GM12878 (cell line): Measurements from ENCODE around the gene SLC47A2. TPM values are rescaled to one million over a fixed set of nuclear protein-coding genes. Genes with fewer than 3 reads are reported as not detected.

Source experiments
- ATAC-seq: fragments of 200-7000 bp; cut with Tn5 transposase; 3 replicates; pipeline ENCODE4 v1.9.1; 2020; ENCODE audit warnings: mild to moderate bottlenecking, moderate library complexity
- Bru-seq: library from RNA; stranded (reverse); fragments of 400-500 nt; gene quantifications from one replicate; lab custom pipeline; 2021; lab: Mats Ljungman, UMichigan
- BruChase-seq, 2 experiments: library from RNA; stranded (reverse); fragments of 400-500 nt; gene quantifications; one replicate each; lab custom pipeline; 2021; lab: Mats Ljungman, UMichigan
- BruUV-seq: library from RNA; stranded (reverse); fragments of 400-500 nt; replicated peaks from 2 replicates; lab custom pipeline; 2021; lab: Mats Ljungman, UMichigan
- CTCF ChIA-PET: fragments of 300-600 bp; sonication (Branson Sonifier 250); formaldehyde crosslinking; extraction: SDS; loops from one replicate; lab custom pipeline; 2021; ENCODE audit warnings: inconsistent platforms; lab: Yijun Ruan, JAX
- POLR2A ChIA-PET: fragments of 350-600 bp; formaldehyde crosslinking; extraction: SDS; loops from one replicate; lab custom pipeline; 2021; ENCODE audit warnings: inconsistent platforms; lab: Charles Lee
- RAD21 ChIA-PET: fragments of 300-600 bp; sonication (Branson Sonifier 250); formaldehyde crosslinking; loops from one replicate; lab custom pipeline; 2023; ENCODE audit warnings: antibody characterized with exemption; ENCODE audit not compliant: unreplicated experiment; lab: Charles Lee
- SMC1A ChIA-PET: fragments of 300-600 bp; sonication (Branson Sonifier 250); formaldehyde crosslinking; loops from one replicate; lab custom pipeline; 2023; ENCODE audit not compliant: unreplicated experiment, uncharacterized antibody; lab: Charles Lee
- DNase-seq: peaks from one replicate; pipeline ENCODE4 v3.0.0-alpha.2; 2011; ENCODE audit warnings: low read depth, low spot score
- FAIRE-seq: peaks from 3 replicates; lab custom pipeline; 2011; peaks lifted over from hg19 to GRCh38; lab: Jason Lieb, UNC
- H2AFZ ChIP-seq: 2 replicates; pipeline ENCODE4 v1.6.0; 2011; ENCODE audit warnings: low read depth, low read length, control low read depth; ENCODE audit not compliant: control insufficient read depth
- H3K27ac ChIP-seq: 2 replicates; pipeline ENCODE4 v1.5.1; 2011; ENCODE audit warnings: control low read depth; ENCODE audit not compliant: control insufficient read depth, insufficient read depth
- H3K27me3 ChIP-seq, 2 experiments: replicated peaks in 1 of 2; 2 replicates each; pipeline versions ENCODE4 v1.6.0 to v1.6.1; 2011; ENCODE audit warnings: low read length in 1 of 2; ENCODE audit not compliant: control insufficient read depth in 2 of 2, insufficient read depth in 2 of 2
- H3K36me3 ChIP-seq, 2 experiments: 2 replicates each; pipeline ENCODE4 v1.5.1; 2011; ENCODE audit warnings: low read length in 1 of 2; ENCODE audit not compliant: control insufficient read depth in 2 of 2, insufficient read depth in 2 of 2
- H3K4me1 ChIP-seq: 2 replicates; pipeline ENCODE4 v1.6.1; 2011; ENCODE audit warnings: mild to moderate bottlenecking, low read length, moderate library complexity, mixed read lengths; ENCODE audit not compliant: control insufficient read depth, insufficient read depth
- H3K4me2 ChIP-seq: 2 replicates; pipeline ENCODE4 v1.6.0; 2011; ENCODE audit warnings: control low read depth; ENCODE audit not compliant: control insufficient read depth, insufficient read depth
- H3K4me3 ChIP-seq: fragments of 200-600 bp; sonication (generic); 2 replicates; pipeline ENCODE4 v1.5.1; 2016
- H3K79me2 ChIP-seq: 2 replicates; pipeline ENCODE4 v1.6.0; 2011; ENCODE audit warnings: low read length; ENCODE audit not compliant: control insufficient read depth, insufficient read depth
- H3K9ac ChIP-seq: 2 replicates; pipeline ENCODE4 v1.8.0; 2011; ENCODE audit warnings: low read length, control low read depth, mixed read lengths; ENCODE audit not compliant: control insufficient read depth, insufficient read depth
- H3K9me3 ChIP-seq: replicated peaks from 3 replicates; pipeline ENCODE4 v1.5.1; 2011; ENCODE audit warnings: mild to moderate bottlenecking, low read length; ENCODE audit not compliant: control insufficient read depth, insufficient read depth
- H4K20me1 ChIP-seq: 2 replicates; pipeline ENCODE4 v1.6.0; 2011; ENCODE audit not compliant: control insufficient read depth, insufficient read depth
- BCL11A ChIP-seq: IDR thresholded peaks from 2 replicates; pipeline ENCODE4 v1.6.1; 2011; ENCODE audit warnings: low read depth, low read length
- CBFB ChIP-seq: IDR thresholded peaks from 2 replicates; pipeline ENCODE4 v1.6.1; 2016; ENCODE audit warnings: antibody characterized with exemption, low read depth
- CHD1 ChIP-seq: IDR thresholded peaks from 2 replicates; pipeline ENCODE4 v1.6.1; 2012; ENCODE audit warnings: low read depth, low read length, improper control_type of control experiment
- MYC ChIP-seq: IDR thresholded peaks from 2 replicates; pipeline ENCODE4 v1.6.1; 2011; ENCODE audit warnings: mild to moderate bottlenecking, low read length, moderate library complexity, inconsistent platforms; ENCODE audit not compliant: insufficient read depth, insufficient replicate concordance, insufficient read length, severe bottlenecking
- NBN ChIP-seq: fragments of 450-650 bp; IDR thresholded peaks from 2 replicates; pipeline ENCODE4 v1.6.1; 2016
- PAX5 ChIP-seq: IDR thresholded peaks from 2 replicates; pipeline ENCODE4 v1.6.1; 2011; ENCODE audit warnings: low read depth, low read length, borderline replicate concordance
- POU2F2 ChIP-seq: IDR thresholded peaks from 3 replicates; pipeline ENCODE4 v1.6.1; 2011; ENCODE audit warnings: low read depth, mild to moderate bottlenecking, low read length, borderline replicate concordance
- SMARCA5 ChIP-seq: fragments of 450-650 bp; IDR thresholded peaks from 2 replicates; pipeline ENCODE4 v1.6.1; 2017; ENCODE audit warnings: mild to moderate bottlenecking
- ZBTB40 ChIP-seq: fragments of 450-650 bp; IDR thresholded peaks from 2 replicates; pipeline ENCODE4 v1.6.1; 2016; ENCODE audit warnings: mild to moderate bottlenecking, moderate library complexity, borderline replicate concordance
- ZNF687 ChIP-seq: fragments of 450-650 bp; IDR thresholded peaks from 2 replicates; pipeline ENCODE4 v1.6.1; 2017; ENCODE audit warnings: mild to moderate bottlenecking, moderate library complexity
- WGBS: methylation state at CpG from one replicate; pipeline ENCODE4 v1.1.6; 2016; ENCODE audit warnings: low lambda C conversion rate; ENCODE audit not compliant: insufficient replicate concordance, insufficient coverage; ENCODE audit errors: missing lambda C conversion rate; 5-methylcytosine and 5-hydroxymethylcytosine counted together
- in situ Hi-C: fragments of 300-500 bp; cut with MboI; formaldehyde crosslinking; loops from 9 replicates; pipeline ENCODE4 v1.14.3; 2018; ENCODE audit warnings: mixed read lengths
- intact Hi-C: fragments of 100-400 bp; cut with micrococcal nuclease; formaldehyde crosslinking; loops from one replicate; pipeline ENCODE4 v1.14.2; 2022; ENCODE audit not compliant: unreplicated experiment
- long read RNA-seq, 2 experiments: library from polyadenylated mRNA; unstranded; transcript quantifications; one replicate each; pipeline ENCODE4 v2.0.0, GENCODE V29; 2019 to 2020
- polyA minus RNA-seq, 3 experiments: library from RNA; depleted of rRNA, polyadenylated mRNA; stranded (reverse); fragments of >200 nt; gene quantifications; 2 replicates each; pipeline ENCODE4 v1.2.3, GENCODE V29; 2011
- polyA plus RNA-seq, 11 experiments: library from polyadenylated mRNA; depleted of rRNA in 4 of 11; unstranded in 6 of 11; stranded (reverse) in 5 of 11; fragments of >200 nt; fragmentation: Nextera tagmentation in 4 of 11; fragmentation: Illumina TruSeq in 1 of 11; extraction: Ambion mirVana in 4 of 11; extraction: Trizol in 1 of 11; gene quantifications; 1 replicate in 1 of 11; 2 replicates in 10 of 11; pipeline versions ENCODE4 v1.2.1 to v1.2.3, GENCODE V29; 2011 to 2016; ENCODE audit warnings: inconsistent platforms in 2 of 11, missing spikeins in 2 of 11, low read depth in 1 of 11
- total RNA-seq, 4 experiments: library from RNA; depleted of rRNA in 3 of 4; stranded (reverse); fragments of >200 nt in 3 of 4; fragmentation: Illumina TruSeq in 1 of 4; extraction: Trizol in 1 of 4; gene quantifications; 2 replicates each; pipeline versions ENCODE4 v1.2.1 to v1.2.3, GENCODE V29; 2013 to 2021

Gene SLC47A2
- total RNA-seq (2013; cell fraction: nucleolus; rRNA removed) = not detected in 2 replicates
- not detected in 2 replicates for total RNA-seq (2014; rRNA removed)
- not detected in 2 replicates for total RNA-seq (2014; rRNA removed; fragmentation: Illumina TruSeq; extraction: Trizol)
- total RNA-seq (2021) = not detected in 2 replicates
- polyA plus RNA-seq (2011; ENCODE audit: low read depth) = not detected
- not detected in 2 replicates for polyA plus RNA-seq (2011; rRNA removed)
- polyA plus RNA-seq (2011; cell fraction: cytosol; rRNA removed) = 0.03 TPM in 1 of 2 replicates, not detected in the other
- 0.06 TPM in 1 of 2 replicates, not detected in the other for polyA plus RNA-seq (2011; cell fraction: nucleus; rRNA removed)
- polyA plus RNA-seq (2012) = not detected in 2 replicates
- polyA plus RNA-seq (2014; fragmentation: Illumina TruSeq; extraction: Trizol) = not detected in 2 replicates
- polyA plus RNA-seq (2014; fragmentation: Nextera tagmentation; extraction: Ambion mirVana) = not detected
- polyA plus RNA-seq (2014; rRNA removed) = not detected in 2 replicates
- not detected for polyA plus RNA-seq (2016; fragmentation: Nextera tagmentation; extraction: Ambion mirVana)
- not detected in 2 replicates for polyA minus RNA-seq (2011; rRNA and poly(A)+ RNA removed)
- not detected in 2 replicates for polyA minus RNA-seq (2011; cell fraction: cytosol; rRNA and poly(A)+ RNA removed)
- 0.12 TPM in 1 of 2 replicates, not detected in the other for polyA minus RNA-seq (2011; cell fraction: nucleus; rRNA and poly(A)+ RNA removed)
- not detected for Bru-seq, nascent RNA
- not detected for BruChase-seq, experiment 1, labeled RNA remaining after a 6-hour chase
- not detected for BruChase-seq, experiment 2, labeled RNA remaining after a 2-hour chase
- long read RNA-seq, experiment 1 = 0 reads
- long read RNA-seq, experiment 2, partial matches to known transcripts = 0 of 1 reads
- long read RNA-seq, experiment 2, other reads (novel, unspliced or antisense) = 1 of 1 reads

GRCh38 chr17:19716108-19717030 is at the start of gene SLC47A2:
TSS of gene SLC47A2 (minus strand) at chr17:19716584. CDS start at chr17:19716555, 29 bp downstream.
- Histone ChIP-seq H3K27ac (no peak within 1 kb of the TSS), H3K36me3 (no peaks in the 10 kb centered on the region), H3K27me3 (peaks cover 0 to 2% of the 10 kb centered on the region in 2 experiments; a peak in 1 of 4 replicates), H3K9me3 (no peaks in the 10 kb centered on the region), H3K4me2 (no peak within 1 kb of the TSS), H3K4me3 (no peak within 1 kb of the TSS), H4K20me1 (no peaks in the 10 kb centered on the region), H2AFZ (no peak within 1 kb of the TSS), H3K9ac (no peak within 1 kb of the TSS), H3K79me2 (no peaks in the 10 kb centered on the region), H3K4me1 (no peaks in the 10 kb centered on the region)
- ChIA-PET POLR2A (no interaction called here), CTCF (no interaction called here), RAD21 (no interaction called here), SMC1A (no interaction called here)
- DNase-seq (no peak), ATAC-seq (no peak), FAIRE-seq (no peak)
- intact Hi-C loops = no loop called here
- no TSS peak for BruUV-seq
- in situ Hi-C loops = no loop called here
- WGBS = 37% methylated on average over 13 of the region's 13 CpGs
- no peak for TF ChIP-seq ZBTB40
- TF ChIP-seq NBN = no peak
- TF ChIP-seq SMARCA5 = no peak
- no peak for TF ChIP-seq PAX5
- TF ChIP-seq CHD1 = no peak
- TF ChIP-seq ZNF687 = no peak
- no peak for TF ChIP-seq POU2F2
- no peak for TF ChIP-seq BCL11A
- no peak for TF ChIP-seq MYC
- TF ChIP-seq CBFB = no peak
